Heart right ventricle (tissue), 16 donors: Measurements from ENCODE around the gene PLA2G4B. TPM values are rescaled to one million over a fixed set of nuclear protein-coding genes. Genes with fewer than 3 reads are reported as not detected.

Source experiments
- ATAC-seq, 8 donors: fragments of 200-7000 bp; cut with Tn5 transposase; one replicate each; pipeline ENCODE4 v1.9.1; 2020; ENCODE audit warnings: mild to moderate bottlenecking in 8 of 8, moderate library complexity in 8 of 8, moderate number of reproducible peaks in 1 of 8
- DNase-seq, 2 donors: peaks; one replicate each; pipeline ENCODE4 v3.0.0-alpha.2; 2020
- H3K27ac ChIP-seq, 10 donors: fragments of 200-600 bp; sonication (generic) in 2 of 10; one replicate each; pipeline versions ENCODE4 v1.5.0 to v1.8.0; 2020 to 2022; ENCODE audit warnings: mild to moderate bottlenecking in 3 of 10
- H3K27me3 ChIP-seq, 7 donors: fragments of 200-600 bp; one replicate each; pipeline ENCODE4 v1.8.0; 2021 to 2022; ENCODE audit warnings: mild to moderate bottlenecking in 2 of 7
- H3K36me3 ChIP-seq, 9 donors: fragments of 200-600 bp; sonication (generic) in 1 of 9; one replicate each; pipeline versions ENCODE4 v1.5.0 to v1.8.0; 2020 to 2022; ENCODE audit warnings: mild to moderate bottlenecking in 2 of 9
- H3K4me1 ChIP-seq, 9 donors: fragments of 200-600 bp; sonication (generic) in 1 of 9; one replicate each; pipeline versions ENCODE4 v1.5.0 to v1.8.0; 2020 to 2022; ENCODE audit warnings: mild to moderate bottlenecking in 4 of 9
- H3K4me3 ChIP-seq, 10 donors: fragments of 200-600 bp; sonication (generic) in 2 of 10; one replicate each; pipeline versions ENCODE4 v1.5.0 to v1.8.0; 2020 to 2022; ENCODE audit warnings: mild to moderate bottlenecking in 7 of 10, moderate library complexity in 2 of 10
- H3K9me3 ChIP-seq, 11 donors: fragments of 200-600 bp in 10 of 11; sonication (generic) in 2 of 11; one replicate each; pipeline versions ENCODE4 v1.5.0 to v1.8.0; 2013 to 2022; ENCODE audit warnings: mild to moderate bottlenecking in 2 of 11, control low read depth in 1 of 11, moderate library complexity in 1 of 11
- CTCF ChIP-seq, 9 donors: fragments of 200-600 bp; sonication (generic) in 2 of 9; IDR thresholded peaks; one replicate each; pipeline versions ENCODE4 v1.5.0 to v1.8.0; 2021 to 2022; ENCODE audit warnings: antibody characterized with exemption in 9 of 9, mild to moderate bottlenecking in 5 of 9, moderate library complexity in 1 of 9
- WGBS, 2 donors: extraction: QIAGEN DNeasy Blood & Tissue Kit; methylation state at CpG; one replicate each; pipeline ENCODE4 v1.1.7; 2013; ENCODE audit warnings: inconsistent platforms in 1 of 2; 5-methylcytosine and 5-hydroxymethylcytosine counted together
- intact Hi-C, 10 donors: fragments of 100-400 bp; cut with DNase I; formaldehyde crosslinking; loops; one replicate each; pipeline versions ENCODE4 v1.11.1 to v1.14.2; 2022
- polyA plus RNA-seq, 2 donors: library from polyadenylated mRNA; stranded (reverse); fragments of 200-250 nt; gene quantifications; one replicate each; pipeline ENCODE4 v1.2.3, GENCODE V29; 2013
- total RNA-seq, 10 donors: library from RNA; stranded (reverse); fragmentation: NEBNext Ultra II Directional in 3 of 10; extraction: Animal tissue kit (Norgen Biotek cat#: 25700) in 3 of 10; gene quantifications; one replicate each; pipeline versions ENCODE4 v1.2.1 to v1.2.4, GENCODE V29; 2021 to 2023
- donor health status: Arrhythmogenic right ventricular cardiomyopathy.
- donor health status: ischemic (EF 13 %, LVEDD 7.1; RV severe dilation, severe dysfunction).
- donor health status: healthy with polysubstance abuse.
- donor health status: DM: no; HTN: yes; CAD: no.
- donor health status: DM: no; HTN: no; CAD: no.
- donor health status: ischemic (EF 25% LVEDD 6.9; RV normal size, moderate dysfunction).
- donor health status: ischemic (EF 25% LVEDD 5.7; RV mildly dilated, moderate dysfunction).
- donor health status: healthy.
- donor health status: DM: yes; HTN: yes; CAD: no.
- donor health status: Ischemic cardiomyopathy.
- donor health status: ischemic (EF 35%, LVEDD 5.7; RV mildly dilated, moderate dysfunction).
- donor health status: nonischemic (EF 11% LVEDD 7.7; RV severe dilation, severe dysfunction).
- donor health status: DM: yes; HTN: yes; CAD: no.
- donor health status: PGD.
- donor health status: ischemic (EF 29% LVEDD 5.4; RV normal size, mild dysfunction).
- donor health status: nonischemic (EF 23%, LVEDD 6.1; RV moderate dilation, normal function).

PLA2G4B gene
- total and polyA plus RNA-seq, 12 donors = 1.6 to 16.0 (median 3.2) TPM

GRCh38 chr15:41877631-41878354 lies 39.1 kb downstream of the PLA2G4B start:
- Histone ChIP-seq H3K4me1 (peaks cover 3 to 27% (median 20%) of the 10 kb centered on the region in 9 donors), H3K27me3 (peaks cover 0 to 16% (median 0%) of the 10 kb centered on the region in 7 donors), H3K4me3 (no peak overlapping the region), H3K36me3 (no peaks in the 10 kb centered on the region), H3K9me3 (no peaks in the 10 kb centered on the region), H3K27ac (peak overlapping the region in 1 of 10 donors; percentile 33)
- intact Hi-C loops = no loop called here
- 79 to 80% methylated on average over 13 of the region's 13 CpGs for whole genome bisulfite sequencing, 2 donors
- peak in 1 of 8 donors; percentile 12 for ATAC-seq
- no peak for TF ChIP-seq CTCF (IDR thresholded peaks at IDR 0.05)
- DNase-seq = no peak

- DNase-seq (peak in 1 of 2 donors; percentile 67), ATAC-seq (peak in 7 of 8 donors; percentile 24 to 75 (median 41))
- intact Hi-C loops = no loop called here
- TF ChIP-seq CTCF (IDR thresholded peaks at IDR 0.05) = no peak
- H3K9me3 ChIP-seq = no peaks in the 10 kb centered on the region
- no peaks in the 10 kb centered on the region for H3K36me3 ChIP-seq
- H3K27me3 ChIP-seq = peaks cover 0 to 16% (median 0%) of the 10 kb centered on the region in 7 donors
- peak overlapping the region in 1 of 10 donors; percentile 33 for H3K27ac ChIP-seq
- WGBS, 2 donors = 71 to 77% methylated on average over 10 of the region's 10 CpGs
- peaks cover 3 to 32% (median 23%) of the 10 kb centered on the region in 9 donors for H3K4me1 ChIP-seq
- H3K4me3 ChIP-seq = no peak overlapping the region
These were observed 39.7 kb downstream of the PLA2G4B start for GRCh38 chr15:41878355-41878699.

- H3K4me1 ChIP-seq = peaks cover 3 to 35% (median 23%) of the 10 kb centered on the region in 9 donors
- intact Hi-C loops = no loop called here
- no peaks in the 10 kb centered on the region for H3K36me3 ChIP-seq
- H3K9me3 ChIP-seq = no peaks in the 10 kb centered on the region
- no peak for DNase-seq
- H3K27me3 ChIP-seq = peaks cover 0 to 16% (median 0%) of the 10 kb centered on the region in 7 donors
- TF ChIP-seq CTCF (IDR thresholded peaks at IDR 0.05) = no peak
- no peak overlapping the region for H3K27ac ChIP-seq
- no peak for ATAC-seq
- WGBS, 2 donors = 95 to 96% methylated on average over 10 of the region's 10 CpGs
- no peak overlapping the region for H3K4me3 ChIP-seq
These were observed 40.7 kb downstream of the PLA2G4B start for GRCh38 chr15:41879321-41879845.

- no peak for TF ChIP-seq CTCF (IDR thresholded peaks at IDR 0.05)
- H3K27ac ChIP-seq = no peak overlapping the region
- 96 to 97% methylated on average over 10 of the region's 10 CpGs for WGBS, 2 donors
- intact Hi-C loops = no loop called here
- no peaks in the 10 kb centered on the region for H3K36me3 ChIP-seq
- peaks cover 3 to 35% (median 23%) of the 10 kb centered on the region in 9 donors for H3K4me1 ChIP-seq
- no peak for DNase-seq
- ATAC-seq = no peak
- H3K9me3 ChIP-seq = no peaks in the 10 kb centered on the region
- H3K4me3 ChIP-seq = no peak overlapping the region
- peaks cover 0 to 16% (median 0%) of the 10 kb centered on the region in 7 donors for H3K27me3 ChIP-seq
These were observed 41.7 kb downstream of the PLA2G4B start for GRCh38 chr15:41880156-41880877.
